Measurements from ENCODE around the gene GSTA1.

DNA sequence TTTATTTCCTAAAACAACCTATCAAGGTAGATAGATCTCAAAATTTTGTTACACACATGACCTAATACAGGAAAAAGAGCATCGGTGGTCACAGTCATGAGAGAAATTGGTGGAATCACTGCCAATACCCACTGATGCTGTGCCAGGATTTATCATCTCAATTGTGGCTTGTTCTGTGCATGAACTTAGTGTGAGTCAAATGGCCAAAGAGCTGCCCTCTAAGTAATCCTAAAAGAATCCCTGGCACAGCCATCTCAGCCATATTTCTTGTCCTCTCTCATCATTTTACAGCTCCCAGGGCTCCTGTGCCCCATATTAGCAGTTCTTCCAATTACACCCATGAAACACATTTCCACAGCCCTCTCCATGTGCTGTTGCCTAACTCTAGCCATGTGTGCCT lies 30.9 kb upstream of the GSTA1 start:
- TF ChIP-seq POLR2A (IDR thresholded peaks at IDR 0.05; ENCODE audit: low read depth): no peak
- TF ChIP-seq, protein P1, sequence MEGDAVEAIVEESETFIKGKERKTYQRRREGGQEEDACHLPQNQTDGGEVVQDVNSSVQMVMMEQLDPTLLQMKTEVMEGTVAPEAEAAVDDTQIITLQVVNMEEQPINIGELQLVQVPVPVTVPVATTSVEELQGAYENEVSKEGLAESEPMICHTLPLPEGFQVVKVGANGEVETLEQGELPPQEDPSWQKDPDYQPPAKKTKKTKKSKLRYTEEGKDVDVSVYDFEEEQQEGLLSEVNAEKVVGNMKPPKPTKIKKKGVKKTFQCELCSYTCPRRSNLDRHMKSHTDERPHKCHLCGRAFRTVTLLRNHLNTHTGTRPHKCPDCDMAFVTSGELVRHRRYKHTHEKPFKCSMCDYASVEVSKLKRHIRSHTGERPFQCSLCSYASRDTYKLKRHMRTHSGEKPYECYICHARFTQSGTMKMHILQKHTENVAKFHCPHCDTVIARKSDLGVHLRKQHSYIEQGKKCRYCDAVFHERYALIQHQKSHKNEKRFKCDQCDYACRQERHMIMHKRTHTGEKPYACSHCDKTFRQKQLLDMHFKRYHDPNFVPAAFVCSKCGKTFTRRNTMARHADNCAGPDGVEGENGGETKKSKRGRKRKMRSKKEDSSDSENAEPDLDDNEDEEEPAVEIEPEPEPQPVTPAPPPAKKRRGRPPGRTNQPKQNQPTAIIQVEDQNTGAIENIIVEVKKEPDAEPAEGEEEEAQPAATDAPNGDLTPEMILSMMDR (IDR thresholded peaks at IDR 0.05): no peak
- TF ChIP-seq POLR2AphosphoS5 (IDR thresholded peaks at IDR 0.05): no peak
- TF ChIP-seq EP300 (IDR thresholded peaks at IDR 0.05): no peak
